ENCODE data around the gene PRKAR1B. TPM values are rescaled to one million over a fixed set of nuclear protein-coding genes. Genes with fewer than 3 reads are reported as not detected.
A peak's percentile ranks its signal among the peaks of the same experiment; 100 is the strongest.

PRKAR1B gene
- total RNA-seq, 2 donors from 2014 or later, result 33.5 to 43.2 TPM

- H3K27me3 ChIP-seq (ENCODE audit: control insufficient read depth, insufficient read depth, low read length, poor library complexity, severe bottlenecking), result no peaks in the 10 kb centered on the region
- no peaks in the 10 kb centered on the region for H3K36me3 Mint-ChIP-seq (ENCODE audit: low read depth)
- H3K27ac ChIP-seq (ENCODE audit: low read depth, low read length), result no peak overlapping the region
- TF ChIP-seq CTCF (conservative IDR thresholded peaks at IDR 0.05), result no peak
- no peak for DNase-seq
- no peaks in the 10 kb centered on the region for H3K9me3 ChIP-seq (ENCODE audit: control insufficient read depth, low read length)
- no peak overlapping the region for H3K4me3 ChIP-seq (ENCODE audit: low read length)
- WGBS, 2 experiments (ENCODE audit: insufficient coverage in 1 of 2, insufficient read length in 1 of 2), result 88 to 91% methylated on average over 11 to 18 of the region's 18 CpGs
- no peaks in the 10 kb centered on the region for H3K4me1 ChIP-seq (ENCODE audit: control insufficient read depth, insufficient read depth, low read length)
- peaks cover 4% of the 10 kb centered on the region for H3K4me1 Mint-ChIP-seq
- no peaks in the 10 kb centered on the region for H3K27me3 Mint-ChIP-seq (ENCODE audit: insufficient read depth)
- H3K27ac Mint-ChIP-seq, result no peak overlapping the region
- H3K36me3 ChIP-seq (ENCODE audit: control insufficient read depth, insufficient read depth, low read length), result no peaks in the 10 kb centered on the region
- H3K4me3 Mint-ChIP-seq, result no peak overlapping the region
- H3K9me3 Mint-ChIP-seq, result no peaks in the 10 kb centered on the region
- H3K9ac ChIP-seq (ENCODE audit: extremely low read depth, low read length, poor library complexity, severe bottlenecking), result no peak overlapping the region
Observed at GRCh38 chr7:543501-544337, 183.4 kb downstream of the PRKAR1B start.

GRCh38 chr7:542713-543500 lies 184.2 kb downstream of the PRKAR1B start:
- Histone ChIP-seq H3K9me3 (ENCODE audit: control insufficient read depth, low read length) (no peaks in the 10 kb centered on the region), H3K27ac (ENCODE audit: low read depth, low read length) (no peak overlapping the region), H3K4me3 (ENCODE audit: low read length) (no peak overlapping the region), H3K4me1 (ENCODE audit: control insufficient read depth, insufficient read depth, low read length) (no peaks in the 10 kb centered on the region), H3K36me3 (ENCODE audit: control insufficient read depth, insufficient read depth, low read length) (no peaks in the 10 kb centered on the region), H3K27me3 (ENCODE audit: control insufficient read depth, insufficient read depth, low read length, poor library complexity, severe bottlenecking) (no peaks in the 10 kb centered on the region), H3K9ac (ENCODE audit: extremely low read depth, low read length, poor library complexity, severe bottlenecking) (no peak overlapping the region)
- 79 to 86% methylated on average over 17 to 27 of the region's 27 CpGs for WGBS, 2 experiments (ENCODE audit: insufficient coverage in 1 of 2, insufficient read length in 1 of 2)
- Mint-ChIP-seq H3K27ac (no peak overlapping the region), H3K36me3 (ENCODE audit: low read depth) (no peaks in the 10 kb centered on the region), H3K27me3 (ENCODE audit: insufficient read depth) (no peaks in the 10 kb centered on the region), H3K4me3 (no peak overlapping the region), H3K4me1 (peaks cover 4% of the 10 kb centered on the region), H3K9me3 (no peaks in the 10 kb centered on the region)
- DNase-seq, result no peak
- TF ChIP-seq CTCF (conservative IDR thresholded peaks at IDR 0.05), result no peak

GRCh38 chr7:542131-542712 lies 184.9 kb downstream of the PRKAR1B start:
- DNase-seq, result no peak
- no peak for TF ChIP-seq CTCF (conservative IDR thresholded peaks at IDR 0.05)
- Histone ChIP-seq H3K36me3 (ENCODE audit: control insufficient read depth, insufficient read depth, low read length) (no peaks in the 10 kb centered on the region), H3K27ac (ENCODE audit: low read depth, low read length) (no peak overlapping the region), H3K4me3 (ENCODE audit: low read length) (no peak overlapping the region), H3K4me1 (ENCODE audit: control insufficient read depth, insufficient read depth, low read length) (no peaks in the 10 kb centered on the region), H3K27me3 (ENCODE audit: control insufficient read depth, insufficient read depth, low read length, poor library complexity, severe bottlenecking) (no peaks in the 10 kb centered on the region), H3K9ac (ENCODE audit: extremely low read depth, low read length, poor library complexity, severe bottlenecking) (no peak overlapping the region), H3K9me3 (ENCODE audit: control insufficient read depth, low read length) (no peaks in the 10 kb centered on the region)
- H3K4me1 Mint-ChIP-seq, result peaks cover 4% of the 10 kb centered on the region
- H3K27me3 Mint-ChIP-seq (ENCODE audit: insufficient read depth), result no peaks in the 10 kb centered on the region
- 91 to 93% methylated on average over 21 to 28 of the region's 28 CpGs for WGBS, 2 experiments (ENCODE audit: insufficient coverage in 1 of 2, insufficient read length in 1 of 2)
- peak overlapping the region; percentile 17 for H3K27ac Mint-ChIP-seq
- H3K9me3 Mint-ChIP-seq, result no peaks in the 10 kb centered on the region
- no peak overlapping the region for H3K4me3 Mint-ChIP-seq
- no peaks in the 10 kb centered on the region for H3K36me3 Mint-ChIP-seq (ENCODE audit: low read depth)

Measured in endodermal cell (in vitro differentiated cells).